Loucy (cell line): ENCODE measurements around the gene ANKZF1.
A peak's percentile ranks its signal among the peaks of the same experiment; 100 is the strongest.

Experiments
- H2AFZ ChIP-seq: fragments of 200-600 bp; sonication (generic); 2 replicates; pipeline ENCODE4 v1.6.0; 2016; ENCODE audit warnings: antibody characterized with exemption, mild to moderate bottlenecking, low read length, moderate library complexity
- H3F3A ChIP-seq: fragments of 200-600 bp; 2 replicates; pipeline ENCODE4 v1.6.0; 2016; ENCODE audit warnings: antibody characterized with exemption, low read depth, mild to moderate bottlenecking
- H3K27me3 ChIP-seq: fragments of 200-600 bp; sonication (generic); 2 replicates; pipeline ENCODE4 v1.6.1; 2014; ENCODE audit warnings: low read length, mild to moderate bottlenecking; ENCODE audit not compliant: insufficient read depth, poor library complexity, severe bottlenecking
- H3K36me3 ChIP-seq: fragments of 200-600 bp; sonication (generic); 2 replicates; pipeline ENCODE4 v1.6.1; 2016; ENCODE audit warnings: low read length; ENCODE audit not compliant: insufficient read depth
- H3K4me1 ChIP-seq: fragments of 200-600 bp; sonication (generic); 2 replicates; pipeline ENCODE4 v1.5.1; 2014; ENCODE audit warnings: low read length, mild to moderate bottlenecking; ENCODE audit not compliant: insufficient read depth, poor library complexity, severe bottlenecking
- H3K4me2 ChIP-seq: fragments of 200-600 bp; sonication (generic); 2 replicates; pipeline ENCODE4 v1.6.0; 2014; ENCODE audit warnings: antibody characterized with exemption, low read length, low read depth, mild to moderate bottlenecking; ENCODE audit not compliant: poor library complexity, severe bottlenecking
- H3K4me3 ChIP-seq: fragments of 200-600 bp; sonication (generic); 2 replicates; pipeline ENCODE4 v1.5.1; 2014; ENCODE audit warnings: low read length, mild to moderate bottlenecking, mixed read lengths; ENCODE audit not compliant: poor library complexity, severe bottlenecking
- H3K79me2 ChIP-seq: fragments of 200-600 bp; sonication (generic); 2 replicates; pipeline ENCODE4 v1.6.1; 2014; ENCODE audit warnings: low read length; ENCODE audit not compliant: insufficient read depth
- H3K9ac ChIP-seq: fragments of 200-600 bp; sonication (generic); 2 replicates; pipeline ENCODE4 v1.6.0; 2014; ENCODE audit warnings: mild to moderate bottlenecking, low read depth, low read length, moderate library complexity; ENCODE audit not compliant: poor library complexity, severe bottlenecking
- H3K9me2 ChIP-seq: fragments of 200-600 bp; sonication (generic); replicated peaks from 2 replicates; pipeline ENCODE4 v1.6.1; 2016; ENCODE audit warnings: low read depth, low read length, mixed read lengths
- H3K9me3 ChIP-seq: fragments of 200-600 bp; sonication (generic); 2 replicates; pipeline ENCODE4 v1.6.1; 2014; ENCODE audit warnings: mild to moderate bottlenecking, antibody characterized with exemption, low read length, low read depth; ENCODE audit not compliant: insufficient read depth
- H4K20me1 ChIP-seq: fragments of 200-600 bp; sonication (generic); 2 replicates; pipeline ENCODE4 v1.6.0; 2014; ENCODE audit warnings: antibody characterized with exemption, low read length, mild to moderate bottlenecking; ENCODE audit not compliant: insufficient read depth, poor library complexity, severe bottlenecking
- CTCF ChIP-seq: fragments of 200-600 bp; sonication (generic); conservative IDR thresholded peaks from 2 replicates; pipeline ENCODE4 v1.5.1; 2014; ENCODE audit warnings: mild to moderate bottlenecking, antibody characterized with exemption, low read length
- EZH2phosphoT487 ChIP-seq: fragments of 200-600 bp; IDR thresholded peaks from 2 replicates; pipeline ENCODE4 v1.6.1; 2018; ENCODE audit warnings: antibody characterized with exemption, mild to moderate bottlenecking, moderate library complexity, borderline replicate concordance

ANKZF1 gene

DNA sequence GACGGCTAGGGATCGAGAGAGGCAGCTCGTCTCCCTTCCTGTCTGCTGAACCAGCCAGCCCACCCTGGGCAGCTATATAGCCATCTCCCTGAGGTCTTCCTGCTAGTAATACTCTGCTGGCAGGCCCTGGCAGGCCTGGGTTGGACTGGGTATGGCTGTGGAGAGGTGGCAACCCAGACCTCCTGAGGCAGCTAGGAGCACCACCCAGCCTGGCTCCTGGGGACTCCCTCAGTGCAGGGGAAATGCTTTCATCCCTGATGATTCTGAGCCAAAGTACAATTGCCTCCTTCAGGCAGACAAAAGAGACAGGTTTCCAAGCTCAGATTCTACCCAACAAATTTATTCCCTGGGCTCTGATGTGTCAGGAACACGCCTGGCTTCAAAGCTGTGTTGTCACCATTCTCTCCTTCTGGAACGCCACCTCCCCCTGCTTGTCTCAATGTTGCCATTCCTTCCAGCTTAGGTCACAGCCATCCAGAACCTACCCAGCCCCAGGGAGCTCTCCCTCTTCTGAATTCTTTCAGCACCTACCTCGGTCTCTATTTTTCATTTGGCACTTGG lies 44.8 kb downstream of the ANKZF1 start:
- Histone ChIP-seq H3K4me2 (no peak overlapping the region), H3K9ac (no peak overlapping the region), H2AFZ (no peak overlapping the region), H3K9me2 (no peaks in the 10 kb centered on the region), H3F3A (no peaks in the 10 kb centered on the region), H3K9me3 (no peaks in the 10 kb centered on the region), H3K36me3 (no peaks in the 10 kb centered on the region), H3K4me3 (no peak overlapping the region), H4K20me1 (no peaks in the 10 kb centered on the region), H3K27me3 (no peaks in the 10 kb centered on the region), H3K4me1 (peaks cover 18% of the 10 kb centered on the region), H3K79me2 (no peaks in the 10 kb centered on the region)
- TF ChIP-seq EZH2phosphoT487 (no peak), CTCF (no peak)

DNA sequence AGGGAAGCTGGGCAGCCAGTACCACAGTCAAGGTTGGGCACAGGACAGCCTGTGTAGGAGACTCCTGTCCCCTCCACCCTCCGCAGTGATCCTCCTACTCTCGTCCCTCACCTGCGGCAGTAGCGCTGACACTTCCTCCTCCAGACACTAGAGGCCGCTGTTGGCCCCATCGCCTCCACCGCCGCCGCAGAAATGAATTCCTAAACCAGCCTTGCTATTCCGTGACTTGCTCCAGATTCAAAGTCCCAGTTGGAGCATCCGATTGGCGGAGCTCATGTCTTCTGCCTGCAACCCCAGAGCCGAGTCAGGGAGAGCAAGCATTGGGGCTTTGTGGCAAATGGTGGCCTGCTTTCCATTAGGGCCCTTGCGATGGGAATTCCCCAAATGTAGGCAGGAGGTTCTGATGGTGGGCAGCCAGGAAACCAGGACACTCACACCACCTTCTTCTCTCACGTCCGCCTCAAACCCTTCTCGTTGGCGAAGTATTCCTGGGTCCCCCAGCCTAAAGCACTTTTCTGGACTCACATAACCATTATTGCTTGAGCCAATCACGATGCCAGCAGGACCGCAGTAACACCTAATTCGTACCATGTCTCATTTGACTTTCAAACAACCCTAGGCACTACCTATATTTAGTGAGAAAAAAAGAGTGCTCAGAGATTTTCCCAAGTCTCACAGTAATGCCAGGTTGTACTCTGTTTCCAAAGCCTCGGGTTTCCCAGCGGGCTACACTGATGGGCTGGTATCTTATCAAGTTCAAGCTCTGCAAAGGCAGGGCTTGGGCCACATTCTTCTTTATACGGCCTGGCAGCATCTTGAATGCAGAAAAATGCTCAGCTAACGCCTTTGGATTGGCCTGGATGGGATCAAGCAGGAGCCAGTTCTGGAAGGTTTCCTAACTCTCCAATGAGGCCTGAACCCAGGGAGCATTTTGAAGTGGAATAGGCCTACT lies 48.4 kb downstream of the ANKZF1 start:
- Histone ChIP-seq H3K4me1 (peaks cover 23% of the 10 kb centered on the region), H3K79me2 (peaks cover 6% of the 10 kb centered on the region; the same call in 1 of the 2 replicates), H3F3A (no peaks in the 10 kb centered on the region), H3K4me3 (peak overlapping the region; percentile 75), H3K36me3 (no peaks in the 10 kb centered on the region), H3K9me3 (no peaks in the 10 kb centered on the region), H3K9ac (peak overlapping the region; percentile 76), H2AFZ (peak overlapping the region; percentile 96), H4K20me1 (peaks cover 6% of the 10 kb centered on the region), H3K9me2 (no peaks in the 10 kb centered on the region), H3K4me2 (peak overlapping the region; percentile 78), H3K27me3 (no peaks in the 10 kb centered on the region)
- peak; percentile 98 for TF ChIP-seq CTCF
- no peak for TF ChIP-seq EZH2phosphoT487

DNA sequence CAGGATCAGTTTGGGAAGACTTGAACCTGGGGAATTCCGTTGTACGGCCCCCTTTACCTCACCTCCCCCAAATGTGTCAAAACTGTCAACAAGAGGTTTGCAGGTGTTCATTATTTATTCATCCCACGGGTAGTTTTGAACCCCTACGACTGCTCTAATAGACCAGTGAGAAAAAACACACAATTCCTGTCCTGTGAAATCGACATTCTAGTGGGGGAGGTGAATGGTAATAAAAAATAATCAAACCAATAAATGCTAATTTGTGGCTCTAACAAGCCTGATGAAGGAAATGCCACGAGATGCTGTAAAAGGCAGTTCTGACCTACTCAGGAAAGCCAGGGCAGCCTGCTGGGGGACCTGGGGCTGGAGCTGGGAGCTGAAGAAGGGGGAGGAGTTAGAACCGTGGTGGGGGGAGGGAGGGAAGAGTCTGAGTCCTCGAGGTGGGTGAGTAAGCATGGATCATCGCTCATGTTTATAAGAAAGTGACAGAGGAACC lies 49.1 kb downstream of the ANKZF1 start:
- Histone ChIP-seq H3K79me2 (peaks cover 6% of the 10 kb centered on the region; the same call in 1 of the 2 replicates), H3K4me3 (peak overlapping the region; percentile 75), H3K9me2 (no peaks in the 10 kb centered on the region), H4K20me1 (peaks cover 6% of the 10 kb centered on the region), H3K9ac (peak overlapping the region; percentile 76), H3K4me2 (peak overlapping the region; percentile 78), H3K9me3 (no peaks in the 10 kb centered on the region), H2AFZ (peak overlapping the region; percentile 90), H3K4me1 (peaks cover 23% of the 10 kb centered on the region), H3K36me3 (no peaks in the 10 kb centered on the region), H3F3A (no peaks in the 10 kb centered on the region), H3K27me3 (no peaks in the 10 kb centered on the region)
- no peak for TF ChIP-seq CTCF
- TF ChIP-seq EZH2phosphoT487: no peak
